ENCODE data around the gene NRIP2.

Gene NRIP2

DNA sequence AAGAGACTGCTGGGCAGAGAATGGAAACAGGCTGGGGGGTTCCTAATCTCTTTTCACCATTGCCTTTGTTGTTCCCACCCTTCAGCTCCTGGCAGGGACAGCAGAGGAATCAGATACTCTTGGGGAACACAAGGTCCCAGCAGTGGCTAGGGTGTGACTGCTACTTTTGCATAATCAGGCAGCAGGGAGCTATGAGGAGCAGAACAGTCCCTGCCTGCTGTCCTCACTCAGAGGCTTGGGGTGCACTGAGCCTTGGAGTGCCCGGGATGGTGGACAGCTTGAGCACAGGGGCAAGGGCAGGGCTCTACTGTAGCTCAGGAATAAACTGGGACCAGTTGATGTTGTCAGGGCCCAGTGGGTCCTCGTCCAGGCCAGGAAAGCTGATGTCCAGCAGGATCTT is 23.5 kb upstream of the NRIP2 start:
- Histone ChIP-seq H3K9me3 (ENCODE audit: low read length) (no peaks in the 10 kb centered on the region), H3K4me1 (ENCODE audit: insufficient read depth, low read length) (peaks cover 9% of the 10 kb centered on the region), H3K27me3 (ENCODE audit: insufficient read depth, low read length) (no peaks in the 10 kb centered on the region), H2AFZ (ENCODE audit: low read depth, low read length) (no peak overlapping the region), H3K36me3 (ENCODE audit: insufficient read depth, low read length) (peaks cover 48% of the 10 kb centered on the region), H3K4me3 (ENCODE audit: low read length) (no peak overlapping the region)

DNA sequence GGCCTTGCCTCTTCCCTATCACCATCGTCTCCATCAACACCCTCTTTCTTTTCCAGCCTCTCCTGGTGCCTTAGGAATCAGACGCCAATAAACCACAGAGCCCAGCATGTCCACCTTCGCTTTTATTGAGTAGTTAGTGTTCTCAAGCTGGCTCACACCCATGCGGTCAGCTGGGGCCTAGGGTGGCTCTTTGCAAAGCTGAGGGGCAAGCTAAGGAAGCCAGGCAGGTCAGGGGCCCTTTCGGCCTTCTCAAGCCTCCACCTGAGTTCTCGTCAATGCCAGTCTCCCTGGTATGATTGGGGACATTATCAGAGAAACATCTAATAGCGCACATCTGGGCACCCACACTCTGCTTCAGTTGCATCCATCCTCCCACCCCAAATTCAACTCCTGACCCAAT is 22.7 kb upstream of the NRIP2 start:
- Histone ChIP-seq H3K9me3 (ENCODE audit: low read length) (no peaks in the 10 kb centered on the region), H3K27me3 (ENCODE audit: insufficient read depth, low read length) (no peaks in the 10 kb centered on the region), H3K4me3 (ENCODE audit: low read length) (no peak overlapping the region), H3K4me1 (ENCODE audit: insufficient read depth, low read length) (peaks cover 9% of the 10 kb centered on the region), H2AFZ (ENCODE audit: low read depth, low read length) (no peak overlapping the region), H3K36me3 (ENCODE audit: insufficient read depth, low read length) (peaks cover 40% of the 10 kb centered on the region)

DNA sequence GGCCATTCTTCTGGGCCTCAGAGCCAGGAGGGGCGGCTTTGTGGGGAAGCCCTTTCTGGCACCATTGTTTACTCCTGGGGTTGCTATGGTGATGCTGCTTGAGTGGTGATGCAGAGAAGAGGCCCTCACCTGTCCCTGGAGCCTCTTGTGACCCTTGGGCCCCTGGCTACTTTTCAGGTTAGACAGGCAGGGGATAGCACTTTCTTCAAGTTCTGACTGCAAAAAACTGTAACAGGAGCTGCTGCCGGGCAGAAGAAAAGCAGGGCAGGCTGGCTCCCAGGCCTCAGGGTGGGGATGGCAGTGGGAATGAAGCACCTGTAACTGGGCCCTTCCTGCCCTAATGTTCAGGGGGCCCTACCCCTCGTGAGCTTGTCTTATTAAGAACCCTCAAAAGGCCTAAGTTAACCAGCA is 22.2 kb upstream of the NRIP2 start, which contains the start of gene TEX52:
TEX52 (minus strand) TSS at position 19 of the 411 bp plus-strand sequence; CDS start at position 6, 13 bp downstream.
- H3K4me3 ChIP-seq (ENCODE audit: low read length), result no peak within 1 kb of the TSS
- H3K4me1 ChIP-seq (ENCODE audit: insufficient read depth, low read length), result peaks cover 9% of the 10 kb centered on the region
- H3K36me3 ChIP-seq (ENCODE audit: insufficient read depth, low read length), result peaks cover 37% of the 10 kb centered on the region
- no peaks in the 10 kb centered on the region for H3K9me3 ChIP-seq (ENCODE audit: low read length)
- H2AFZ ChIP-seq (ENCODE audit: low read depth, low read length), result no peak within 1 kb of the TSS
- no peaks in the 10 kb centered on the region for H3K27me3 ChIP-seq (ENCODE audit: insufficient read depth, low read length)

DNA sequence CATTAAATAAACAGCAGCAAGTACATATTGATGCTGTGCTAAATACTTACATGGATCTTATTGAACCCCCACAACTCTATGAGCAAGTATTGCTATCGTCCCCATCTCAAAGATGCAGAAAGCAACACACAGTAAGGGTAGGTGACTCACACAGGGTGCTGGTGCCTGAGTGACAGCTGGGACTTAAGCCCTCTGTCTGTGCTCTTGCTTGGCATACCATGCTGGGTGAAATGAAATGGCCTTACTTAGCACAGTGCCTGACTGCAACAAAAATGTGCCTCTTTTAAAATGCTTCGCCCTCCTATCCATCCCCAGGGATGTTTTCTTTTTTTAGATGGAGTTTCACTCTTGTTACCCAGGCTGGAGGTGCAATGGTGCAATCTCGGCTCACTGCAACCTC is 21.2 kb upstream of the NRIP2 start:
- H3K4me1 ChIP-seq (ENCODE audit: insufficient read depth, low read length), result peaks cover 9% of the 10 kb centered on the region
- no peak overlapping the region for H3K4me3 ChIP-seq (ENCODE audit: low read length)
- no peak overlapping the region for H2AFZ ChIP-seq (ENCODE audit: low read depth, low read length)
- H3K9me3 ChIP-seq (ENCODE audit: low read length), result no peaks in the 10 kb centered on the region
- peaks cover 31% of the 10 kb centered on the region for H3K36me3 ChIP-seq (ENCODE audit: insufficient read depth, low read length)
- no peaks in the 10 kb centered on the region for H3K27me3 ChIP-seq (ENCODE audit: insufficient read depth, low read length)

DNA sequence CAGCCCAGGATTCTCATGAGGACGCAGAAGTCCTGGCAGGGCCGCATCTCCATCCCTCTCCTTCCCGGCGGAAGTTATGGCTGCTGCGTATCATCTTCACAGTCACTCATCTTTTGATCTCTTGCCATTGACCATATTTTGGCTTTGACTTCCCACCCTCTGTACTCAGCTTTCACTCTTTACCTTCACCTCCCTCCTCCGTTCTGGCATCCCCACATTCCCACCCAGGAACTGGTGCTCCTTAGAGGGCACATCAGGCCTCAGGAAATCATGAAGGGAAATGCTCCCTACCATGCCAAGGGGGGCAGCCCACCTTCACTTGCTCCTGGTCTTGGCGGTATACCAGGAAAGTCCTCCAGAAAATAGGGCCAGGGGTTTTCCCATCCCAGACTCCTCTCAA is 20.7 kb upstream of the NRIP2 start:
- H3K4me3 ChIP-seq (ENCODE audit: low read length), result no peak overlapping the region
- no peaks in the 10 kb centered on the region for H3K9me3 ChIP-seq (ENCODE audit: low read length)
- peaks cover 9% of the 10 kb centered on the region for H3K4me1 ChIP-seq (ENCODE audit: insufficient read depth, low read length)
- H3K27me3 ChIP-seq (ENCODE audit: insufficient read depth, low read length), result no peaks in the 10 kb centered on the region
- peaks cover 31% of the 10 kb centered on the region for H3K36me3 ChIP-seq (ENCODE audit: insufficient read depth, low read length)
- no peak overlapping the region for H2AFZ ChIP-seq (ENCODE audit: low read depth, low read length)

DNA sequence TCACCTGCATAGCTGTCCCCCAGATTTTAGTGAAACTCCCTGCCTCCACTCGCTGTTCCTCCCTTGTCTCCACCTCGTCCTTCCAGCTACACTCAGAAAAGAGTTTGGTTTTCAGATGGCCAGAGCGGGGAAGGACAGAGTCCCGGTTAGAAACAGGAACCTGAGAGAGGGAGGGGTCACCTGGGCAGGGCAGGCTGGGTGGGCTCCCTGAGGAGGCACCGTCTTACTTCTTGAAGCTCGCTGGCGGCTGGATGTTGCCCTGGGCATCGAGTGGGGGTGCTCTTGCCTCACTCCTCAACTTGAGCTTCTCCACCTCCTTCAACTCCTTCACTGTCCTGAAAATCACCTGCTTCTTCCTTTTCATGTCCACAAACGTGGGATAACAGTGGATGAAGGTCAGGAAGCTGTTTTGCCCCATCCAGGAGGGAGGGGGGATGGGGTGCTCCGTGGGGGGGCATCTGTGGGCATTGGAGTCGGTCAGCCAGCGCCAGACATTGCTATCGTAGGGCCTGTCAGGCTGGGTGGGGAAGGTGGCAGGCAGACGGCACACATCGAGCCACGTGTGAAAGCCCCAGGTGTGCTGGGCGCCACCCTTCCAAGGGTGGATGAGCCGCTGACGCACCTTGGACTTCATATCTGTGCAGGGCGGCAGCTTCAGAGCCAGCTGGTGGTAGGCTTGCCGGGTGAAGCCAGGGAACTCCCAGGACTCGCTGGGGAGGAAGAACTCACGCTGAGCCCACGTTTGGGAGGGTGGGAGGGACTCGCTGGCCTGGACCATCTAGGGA is 20.0 kb upstream of the NRIP2 start:
- peaks cover 26% of the 10 kb centered on the region for H3K36me3 ChIP-seq (ENCODE audit: insufficient read depth, low read length)
- H3K4me1 ChIP-seq (ENCODE audit: insufficient read depth, low read length), result peaks cover 11% of the 10 kb centered on the region
- H2AFZ ChIP-seq (ENCODE audit: low read depth, low read length), result no peak overlapping the region
- H3K27me3 ChIP-seq (ENCODE audit: insufficient read depth, low read length), result no peaks in the 10 kb centered on the region
- no peaks in the 10 kb centered on the region for H3K9me3 ChIP-seq (ENCODE audit: low read length)
- H3K4me3 ChIP-seq (ENCODE audit: low read length), result no peak overlapping the region

DNA sequence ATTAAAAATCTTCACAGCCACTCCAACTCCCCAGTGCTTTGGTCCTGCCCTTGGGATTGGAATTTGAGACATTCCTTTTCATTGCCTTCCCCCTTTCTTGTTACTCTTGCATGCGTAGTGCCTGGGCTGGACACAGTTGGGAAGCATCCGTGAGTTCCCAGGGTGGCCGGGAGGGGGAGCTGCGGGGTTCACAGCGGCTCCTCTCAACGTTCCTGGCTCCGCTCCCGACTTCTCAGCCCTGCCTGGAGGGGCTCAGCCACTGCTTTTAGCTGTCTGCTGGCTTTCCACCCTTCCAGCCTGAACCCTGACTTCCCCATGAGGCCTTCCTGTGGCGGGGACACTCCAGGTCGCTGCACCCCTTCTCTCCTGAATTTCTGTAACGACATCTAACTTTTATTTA is 18.8 kb upstream of the NRIP2 start:
- H3K27me3 ChIP-seq (ENCODE audit: insufficient read depth, low read length), result no peaks in the 10 kb centered on the region
- peaks cover 23% of the 10 kb centered on the region for H3K4me1 ChIP-seq (ENCODE audit: insufficient read depth, low read length)
- no peaks in the 10 kb centered on the region for H3K9me3 ChIP-seq (ENCODE audit: low read length)
- H3K36me3 ChIP-seq (ENCODE audit: insufficient read depth, low read length), result peaks cover 15% of the 10 kb centered on the region
- H2AFZ ChIP-seq (ENCODE audit: low read depth, low read length), result no peak overlapping the region
- no peak overlapping the region for H3K4me3 ChIP-seq (ENCODE audit: low read length)

DNA sequence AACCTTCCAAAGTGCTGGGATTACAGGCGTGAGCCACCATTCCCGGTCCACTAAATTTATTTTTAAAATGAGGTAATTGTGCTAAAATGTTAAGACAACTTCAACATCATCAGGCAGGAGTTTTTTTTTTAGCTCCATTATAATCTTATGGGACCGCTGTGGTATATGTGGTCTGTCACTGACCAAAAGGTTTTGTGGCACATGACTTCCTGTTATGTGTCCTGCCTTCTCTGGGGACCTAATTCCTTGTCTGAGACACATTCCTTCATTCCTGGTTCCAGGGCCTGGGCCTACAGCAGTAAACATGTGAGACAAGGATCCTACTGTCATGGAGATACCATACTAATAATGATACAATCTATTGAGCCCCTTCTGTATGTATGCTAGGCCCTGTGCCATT is 17.1 kb upstream of the NRIP2 start:
- Histone ChIP-seq H3K27me3 (ENCODE audit: insufficient read depth, low read length) (no peaks in the 10 kb centered on the region), H3K9me3 (ENCODE audit: low read length) (no peaks in the 10 kb centered on the region), H3K36me3 (ENCODE audit: insufficient read depth, low read length) (no peaks in the 10 kb centered on the region), H2AFZ (ENCODE audit: low read depth, low read length) (no peak overlapping the region), H3K4me1 (ENCODE audit: insufficient read depth, low read length) (peaks cover 25% of the 10 kb centered on the region), H3K4me3 (ENCODE audit: low read length) (no peak overlapping the region)

DNA sequence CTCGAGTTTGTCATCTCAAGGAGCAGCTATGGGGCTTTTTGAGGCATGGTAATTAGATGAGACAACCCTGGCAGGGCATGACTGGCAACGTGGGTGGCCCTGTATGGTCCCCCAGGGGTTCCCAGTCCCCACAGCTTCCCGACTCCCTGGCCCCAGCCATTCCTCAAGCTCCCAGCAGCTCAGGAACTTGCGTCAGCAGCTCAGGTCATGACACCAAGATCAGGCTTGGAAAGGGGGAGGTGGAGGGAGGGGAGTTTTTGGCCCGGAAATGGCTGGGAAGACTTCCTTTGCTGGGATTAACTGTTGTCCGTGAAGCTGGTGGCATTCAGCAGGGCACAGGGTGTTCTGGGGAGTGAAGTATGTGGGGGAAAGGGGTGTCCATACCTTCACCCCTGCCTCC is 10.4 kb upstream of the NRIP2 start:
- H3K4me1 ChIP-seq (ENCODE audit: insufficient read depth, low read length), result peaks cover 28% of the 10 kb centered on the region
- no peak overlapping the region for H3K4me3 ChIP-seq (ENCODE audit: low read length)
- no peaks in the 10 kb centered on the region for H3K36me3 ChIP-seq (ENCODE audit: insufficient read depth, low read length)
- no peak overlapping the region for H2AFZ ChIP-seq (ENCODE audit: low read depth, low read length)
- H3K27me3 ChIP-seq (ENCODE audit: insufficient read depth, low read length), result no peaks in the 10 kb centered on the region
- H3K9me3 ChIP-seq (ENCODE audit: low read length), result no peaks in the 10 kb centered on the region

DNA sequence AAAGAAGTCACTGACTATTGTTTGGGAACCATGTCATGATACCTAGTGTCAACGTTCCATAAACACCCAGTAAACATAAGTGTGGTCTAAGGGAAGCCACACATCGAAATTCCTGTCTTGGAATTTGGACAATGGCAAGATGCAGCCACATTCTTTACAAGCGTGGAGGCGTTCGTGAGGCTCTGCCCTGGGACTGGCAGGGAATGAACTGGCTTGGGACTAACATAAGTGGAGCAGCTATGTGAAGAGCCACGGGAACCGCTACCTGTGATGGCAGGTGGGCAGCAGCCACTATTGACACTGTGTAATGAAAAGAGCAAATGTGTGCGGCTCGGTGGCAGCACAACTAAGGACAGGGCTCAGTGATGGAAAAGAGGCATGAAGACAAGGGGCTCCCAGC is 10.0 kb upstream of the NRIP2 start:
- Histone ChIP-seq H3K9me3 (ENCODE audit: low read length) (no peaks in the 10 kb centered on the region), H3K36me3 (ENCODE audit: insufficient read depth, low read length) (no peaks in the 10 kb centered on the region), H3K4me1 (ENCODE audit: insufficient read depth, low read length) (peaks cover 24% of the 10 kb centered on the region), H2AFZ (ENCODE audit: low read depth, low read length) (no peak overlapping the region), H3K4me3 (ENCODE audit: low read length) (no peak overlapping the region), H3K27me3 (ENCODE audit: insufficient read depth, low read length) (no peaks in the 10 kb centered on the region)

DNA sequence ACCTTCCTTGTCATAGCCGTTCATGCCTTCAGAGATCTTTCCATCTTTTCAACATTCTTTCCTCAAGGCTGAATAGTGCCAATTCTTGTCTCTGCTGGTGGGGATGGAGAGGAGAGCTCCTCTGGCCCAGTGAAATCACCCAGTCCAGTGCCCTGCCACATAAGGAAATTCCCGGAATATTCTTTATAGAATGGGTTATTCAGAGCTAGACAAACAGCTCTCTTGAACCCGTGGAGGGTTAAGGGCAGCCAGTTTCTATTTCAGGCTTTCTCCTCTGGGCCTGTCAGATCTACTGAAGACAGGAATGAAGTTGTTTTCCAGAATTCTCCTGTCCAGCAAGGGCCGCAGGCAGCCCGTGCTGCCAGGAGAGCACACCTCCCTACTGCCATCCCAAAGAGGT is 8.1 kb upstream of the NRIP2 start:
- Histone ChIP-seq H3K27me3 (ENCODE audit: insufficient read depth, low read length) (no peaks in the 10 kb centered on the region), H3K4me3 (ENCODE audit: low read length) (no peak overlapping the region), H3K9me3 (ENCODE audit: low read length) (no peaks in the 10 kb centered on the region), H2AFZ (ENCODE audit: low read depth, low read length) (no peak overlapping the region), H3K36me3 (ENCODE audit: insufficient read depth, low read length) (no peaks in the 10 kb centered on the region), H3K4me1 (ENCODE audit: insufficient read depth, low read length) (peaks cover 8% of the 10 kb centered on the region)

DNA sequence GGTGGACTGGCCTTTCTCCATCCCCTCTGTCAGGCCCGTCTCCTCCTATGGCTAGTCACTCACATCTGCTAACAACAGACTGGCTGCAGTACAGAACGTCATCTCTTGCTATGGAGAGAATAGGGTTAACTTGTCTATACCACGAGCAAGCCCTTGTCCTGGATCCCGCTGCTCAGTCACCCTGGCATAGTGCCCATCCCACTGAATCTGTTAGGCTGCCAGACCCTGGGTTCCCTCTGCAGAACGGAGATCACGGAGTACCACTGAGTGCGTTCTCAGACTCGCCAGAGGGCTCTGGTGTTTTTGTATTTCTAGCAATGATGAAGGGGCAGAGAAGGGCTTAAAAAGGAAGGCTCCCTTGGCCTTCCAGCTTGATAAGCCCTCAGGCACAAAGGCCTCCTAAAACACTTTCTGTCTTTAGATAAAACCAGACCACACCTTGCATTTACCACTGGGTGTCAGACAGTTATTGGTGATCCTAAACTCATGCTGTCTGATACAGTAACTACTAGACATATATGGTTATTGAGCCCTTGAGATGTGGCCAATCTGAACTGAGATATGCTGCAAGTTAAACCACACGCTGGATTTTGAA is 6.3 kb upstream of the NRIP2 start:
- Histone ChIP-seq H3K9me3 (ENCODE audit: low read length) (no peaks in the 10 kb centered on the region), H2AFZ (ENCODE audit: low read depth, low read length) (no peak overlapping the region), H3K4me1 (ENCODE audit: insufficient read depth, low read length) (peaks cover 8% of the 10 kb centered on the region), H3K4me3 (ENCODE audit: low read length) (no peak overlapping the region), H3K36me3 (ENCODE audit: insufficient read depth, low read length) (no peaks in the 10 kb centered on the region), H3K27me3 (ENCODE audit: insufficient read depth, low read length) (no peaks in the 10 kb centered on the region)

DNA sequence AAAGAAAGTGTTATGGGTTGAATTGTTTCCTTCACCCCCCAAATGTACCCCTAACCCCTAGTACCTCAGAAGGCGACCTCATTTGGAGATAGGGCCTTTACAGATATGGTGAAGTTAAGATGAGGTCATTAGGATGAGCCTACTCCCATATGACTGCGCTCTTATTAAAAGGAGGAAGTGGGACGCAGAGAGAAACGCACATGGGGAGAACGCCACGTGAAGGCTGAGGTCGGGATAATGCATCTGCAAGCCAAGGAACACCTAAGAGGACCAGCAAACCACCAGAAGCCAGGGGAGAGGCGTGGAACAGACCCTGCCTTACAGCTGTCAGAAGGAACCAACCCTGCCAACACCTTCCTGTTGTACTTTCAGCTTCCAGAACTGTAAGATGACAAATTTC is 1.7 kb upstream of the NRIP2 start:
- no peaks in the 10 kb centered on the region for H3K9me3 ChIP-seq (ENCODE audit: low read length)
- H3K36me3 ChIP-seq (ENCODE audit: insufficient read depth, low read length), result peaks cover 4% of the 10 kb centered on the region

More for the DNA sequence above, 1.7 kb upstream of the NRIP2 start:
- Histone ChIP-seq H3K27me3 (ENCODE audit: insufficient read depth, low read length) (no peaks in the 10 kb centered on the region), H3K4me3 (ENCODE audit: low read length) (no peak overlapping the region), H3K4me1 (ENCODE audit: insufficient read depth, low read length) (peaks cover 8% of the 10 kb centered on the region), H2AFZ (ENCODE audit: low read depth, low read length) (no peak overlapping the region)

All from neuron (in vitro differentiated cells).